GM12878 (cell line): Measurements from ENCODE around the gene BCL11A. TPM values are rescaled to one million over a fixed set of nuclear protein-coding genes. Genes with fewer than 3 reads are reported as not detected.

Experiments
- ATAC-seq: fragments of 200-7000 bp; cut with Tn5 transposase; 3 replicates; pipeline ENCODE4 v1.9.1; 2020; ENCODE audit warnings: mild to moderate bottlenecking, moderate library complexity
- BruUV-seq: library from RNA; stranded (reverse); fragments of 400-500 nt; replicated peaks from 2 replicates; lab custom pipeline; 2021; lab: Mats Ljungman, UMichigan
- CTCF ChIA-PET: fragments of 300-600 bp; sonication (Branson Sonifier 250); formaldehyde crosslinking; extraction: SDS; loops from one replicate; lab custom pipeline; 2021; ENCODE audit warnings: inconsistent platforms; lab: Yijun Ruan, JAX
- POLR2A ChIA-PET: fragments of 350-600 bp; formaldehyde crosslinking; extraction: SDS; loops from one replicate; lab custom pipeline; 2021; ENCODE audit warnings: inconsistent platforms; lab: Charles Lee
- RAD21 ChIA-PET: fragments of 300-600 bp; sonication (Branson Sonifier 250); formaldehyde crosslinking; loops from one replicate; lab custom pipeline; 2023; ENCODE audit warnings: antibody characterized with exemption; ENCODE audit not compliant: unreplicated experiment; lab: Charles Lee
- SMC1A ChIA-PET: fragments of 300-600 bp; sonication (Branson Sonifier 250); formaldehyde crosslinking; loops from one replicate; lab custom pipeline; 2023; ENCODE audit not compliant: unreplicated experiment, uncharacterized antibody; lab: Charles Lee
- DNase-seq: peaks from one replicate; pipeline ENCODE4 v3.0.0-alpha.2; 2011; ENCODE audit warnings: low read depth, low spot score
- FAIRE-seq: peaks from 3 replicates; lab custom pipeline; 2011; peaks lifted over from hg19 to GRCh38; lab: Jason Lieb, UNC
- H2AFZ ChIP-seq: 2 replicates; pipeline ENCODE4 v1.6.0; 2011; ENCODE audit warnings: low read depth, low read length, control low read depth; ENCODE audit not compliant: control insufficient read depth
- H3K27ac ChIP-seq: 2 replicates; pipeline ENCODE4 v1.5.1; 2011; ENCODE audit warnings: control low read depth; ENCODE audit not compliant: control insufficient read depth, insufficient read depth
- H3K27me3 ChIP-seq, 2 experiments: replicated peaks in 1 of 2; 2 replicates each; pipeline versions ENCODE4 v1.6.0 to v1.6.1; 2011; ENCODE audit warnings: low read length in 1 of 2; ENCODE audit not compliant: control insufficient read depth in 2 of 2, insufficient read depth in 2 of 2
- H3K36me3 ChIP-seq, 2 experiments: 2 replicates each; pipeline ENCODE4 v1.5.1; 2011; ENCODE audit warnings: low read length in 1 of 2; ENCODE audit not compliant: control insufficient read depth in 2 of 2, insufficient read depth in 2 of 2
- H3K4me1 ChIP-seq: 2 replicates; pipeline ENCODE4 v1.6.1; 2011; ENCODE audit warnings: mild to moderate bottlenecking, low read length, moderate library complexity, mixed read lengths; ENCODE audit not compliant: control insufficient read depth, insufficient read depth
- H3K4me2 ChIP-seq: 2 replicates; pipeline ENCODE4 v1.6.0; 2011; ENCODE audit warnings: control low read depth; ENCODE audit not compliant: control insufficient read depth, insufficient read depth
- H3K4me3 ChIP-seq: fragments of 200-600 bp; sonication (generic); 2 replicates; pipeline ENCODE4 v1.5.1; 2016
- H3K79me2 ChIP-seq: 2 replicates; pipeline ENCODE4 v1.6.0; 2011; ENCODE audit warnings: low read length; ENCODE audit not compliant: control insufficient read depth, insufficient read depth
- H3K9ac ChIP-seq: 2 replicates; pipeline ENCODE4 v1.8.0; 2011; ENCODE audit warnings: low read length, control low read depth, mixed read lengths; ENCODE audit not compliant: control insufficient read depth, insufficient read depth
- H3K9me3 ChIP-seq: replicated peaks from 3 replicates; pipeline ENCODE4 v1.5.1; 2011; ENCODE audit warnings: mild to moderate bottlenecking, low read length; ENCODE audit not compliant: control insufficient read depth, insufficient read depth
- H4K20me1 ChIP-seq: 2 replicates; pipeline ENCODE4 v1.6.0; 2011; ENCODE audit not compliant: control insufficient read depth, insufficient read depth
- CBX5 ChIP-seq: sonication (generic); IDR thresholded peaks from 2 replicates; pipeline ENCODE4 v1.6.1; 2016; ENCODE audit warnings: low read depth, moderate library complexity, mild to moderate bottlenecking, inconsistent platforms
- CEBPZ ChIP-seq: fragments of 150-350 bp; IDR thresholded peaks from 2 replicates; pipeline ENCODE4 v1.6.1; 2016; ENCODE audit warnings: low read depth, low read length
- GATAD2B ChIP-seq: fragments of 450-650 bp; conservative IDR thresholded peaks from 2 replicates; pipeline ENCODE4 v1.6.1; 2017; ENCODE audit warnings: low read depth, mild to moderate bottlenecking, moderate library complexity
- IKZF1 ChIP-seq: fragments of 450-650 bp; conservative IDR thresholded peaks from 2 replicates; pipeline ENCODE4 v1.6.1; 2017; ENCODE audit warnings: antibody characterized with exemption, mild to moderate bottlenecking
- IRF5 ChIP-seq: fragments of 450-650 bp; IDR thresholded peaks from 2 replicates; pipeline ENCODE4 v1.6.1; 2017; ENCODE audit warnings: borderline replicate concordance
- NR2C2 ChIP-seq: IDR thresholded peaks from 2 replicates; pipeline ENCODE4 v1.6.1; 2011; ENCODE audit warnings: borderline replicate concordance, low read depth; ENCODE audit not compliant: control insufficient read depth, insufficient read length
- RUNX3 ChIP-seq: IDR thresholded peaks from 2 replicates; pipeline ENCODE4 v1.6.1; 2012; ENCODE audit warnings: low read length, inconsistent platforms
- WGBS: methylation state at CpG from one replicate; pipeline ENCODE4 v1.1.6; 2016; ENCODE audit warnings: low lambda C conversion rate; ENCODE audit not compliant: insufficient replicate concordance, insufficient coverage; ENCODE audit errors: missing lambda C conversion rate; 5-methylcytosine and 5-hydroxymethylcytosine counted together
- in situ Hi-C: fragments of 300-500 bp; cut with MboI; formaldehyde crosslinking; loops from 9 replicates; pipeline ENCODE4 v1.14.3; 2018; ENCODE audit warnings: mixed read lengths
- intact Hi-C: fragments of 100-400 bp; cut with micrococcal nuclease; formaldehyde crosslinking; loops from one replicate; pipeline ENCODE4 v1.14.2; 2022; ENCODE audit not compliant: unreplicated experiment
- polyA plus RNA-seq, 11 experiments: library from polyadenylated mRNA; depleted of rRNA in 4 of 11; unstranded in 6 of 11; stranded (reverse) in 5 of 11; fragments of >200 nt; fragmentation: Nextera tagmentation in 4 of 11; fragmentation: Illumina TruSeq in 1 of 11; extraction: Ambion mirVana in 4 of 11; extraction: Trizol in 1 of 11; gene quantifications; 1 replicate in 1 of 11; 2 replicates in 10 of 11; pipeline versions ENCODE4 v1.2.1 to v1.2.3, GENCODE V29; 2011 to 2016; ENCODE audit warnings: inconsistent platforms in 2 of 11, missing spikeins in 2 of 11, low read depth in 1 of 11
- total RNA-seq, 4 experiments: library from RNA; depleted of rRNA in 3 of 4; stranded (reverse); fragments of >200 nt in 3 of 4; fragmentation: Illumina TruSeq in 1 of 4; extraction: Trizol in 1 of 4; gene quantifications; 2 replicates each; pipeline versions ENCODE4 v1.2.1 to v1.2.3, GENCODE V29; 2013 to 2021

The BCL11A gene
- total and polyA plus RNA-seq, 10 of the 15 experiments (the other 5 are each of a cell fraction or from before 2014, with no cell fraction given): 7.5 to 26.6 (median 11.1) TPM; not detected in 1

- TF ChIP-seq IRF5: no peak
- TF ChIP-seq CBX5: no peak
- TF ChIP-seq NR2C2: no peak
- TF ChIP-seq RUNX3: no peak
- no peak for TF ChIP-seq IKZF1
- no peak for TF ChIP-seq GATAD2B
Measured at GRCh38 chr2:60474301-60474700, 79.2 kb downstream of the BCL11A start (continued).

DNA sequence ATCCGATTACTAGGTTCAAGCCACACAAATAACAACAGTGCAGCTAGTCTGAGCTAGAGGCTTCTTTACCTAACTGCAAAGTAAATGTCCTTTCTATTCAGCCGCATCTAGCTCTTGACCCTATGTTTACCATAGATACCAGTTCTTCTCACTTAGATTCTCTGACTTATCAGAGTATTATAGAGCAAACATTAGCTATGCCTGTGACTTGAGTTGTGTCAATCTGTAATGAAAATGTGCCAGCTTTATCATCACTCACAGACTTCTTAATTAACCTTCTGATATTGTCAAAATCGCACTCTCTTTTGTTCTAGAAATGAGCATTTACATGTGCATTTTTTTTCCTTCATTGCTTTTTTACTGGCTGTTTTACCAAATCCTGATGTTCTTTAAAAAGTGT lies 79.9 kb downstream of the BCL11A start:
- FAIRE-seq (no peak), ATAC-seq (no peak), DNase-seq (no peak)
- TF ChIP-seq CEBPZ: no peak
- intact Hi-C loops (no loop called here), in situ Hi-C loops (no loop called here)
- peaks cover 1% of the 10 kb centered on the region for H3K4me1 ChIP-seq
- H3K4me3 ChIP-seq: no peak overlapping the region
- ChIA-PET SMC1A (interaction anchor here (1.0 kb wide), 1 partner anchor 9 kb away, joined by 4 read pairs; no protein-coding TSS in a partner anchor), POLR2A (interaction anchor here (0.6 kb wide), 1 partner anchor 20 kb away, joined by 3 read pairs; no protein-coding TSS in a partner anchor), RAD21 (no interaction called here), CTCF (interaction anchor here (0.6 to 1.4 kb wide), 2 partner anchors 10 to 76 kb away, joined by 3 to 4 read pairs; no protein-coding TSS in a partner anchor)
- 97% methylated on average over 3 of the region's 3 CpGs for WGBS
- no peak overlapping the region for H2AFZ ChIP-seq
- H3K79me2 ChIP-seq: peaks cover 5% of the 10 kb centered on the region; the same call in 1 of the 2 replicates
- no peaks in the 10 kb centered on the region for H3K27me3 ChIP-seq
- no peak overlapping the region for H3K27ac ChIP-seq
- no TSS peak for BruUV-seq
- 0 out of 4 replicates have a peak, but pooled peaks cover 0 to 5% of the 10 kb centered on the region in 2 experiments for H3K36me3 ChIP-seq
- no peak overlapping the region for H3K9ac ChIP-seq
- H3K9me3 ChIP-seq: no peaks in the 10 kb centered on the region; the same call in 2 of the 3 replicates
- H3K4me2 ChIP-seq: no peak overlapping the region
- no peaks in the 10 kb centered on the region for H4K20me1 ChIP-seq
